ENCODE results near the gene MSH3.

DNA sequence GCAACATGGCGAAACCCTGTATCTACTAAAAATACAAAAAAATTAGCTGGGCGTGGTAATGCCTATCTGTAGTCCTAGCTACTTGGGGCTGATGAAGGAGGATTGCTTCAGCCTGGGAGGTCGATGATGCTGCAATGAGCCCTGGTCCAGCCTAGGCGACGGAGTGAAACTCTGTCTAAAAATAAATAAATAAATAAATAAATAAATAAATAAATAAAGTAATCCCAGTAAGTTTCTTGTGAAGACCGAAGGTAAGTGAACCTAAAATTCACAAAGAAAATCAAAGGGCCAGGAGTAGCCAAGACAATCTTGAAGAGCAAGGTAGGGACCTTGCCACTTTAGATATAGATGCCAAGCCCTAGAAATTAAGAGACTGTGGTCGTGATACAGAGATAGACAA lies 68.5 kb downstream of the MSH3 start:
- TF ChIP-seq CTCF (IDR thresholded peaks at IDR 0.05; ENCODE audit: insufficient read depth, low read depth, low read length): no peak
- TF ChIP-seq EZH2 (IDR thresholded peaks at IDR 0.05; ENCODE audit: insufficient read depth, low read length): no peak
